ENCODE measurements around the gene MRPL27.

DNA sequence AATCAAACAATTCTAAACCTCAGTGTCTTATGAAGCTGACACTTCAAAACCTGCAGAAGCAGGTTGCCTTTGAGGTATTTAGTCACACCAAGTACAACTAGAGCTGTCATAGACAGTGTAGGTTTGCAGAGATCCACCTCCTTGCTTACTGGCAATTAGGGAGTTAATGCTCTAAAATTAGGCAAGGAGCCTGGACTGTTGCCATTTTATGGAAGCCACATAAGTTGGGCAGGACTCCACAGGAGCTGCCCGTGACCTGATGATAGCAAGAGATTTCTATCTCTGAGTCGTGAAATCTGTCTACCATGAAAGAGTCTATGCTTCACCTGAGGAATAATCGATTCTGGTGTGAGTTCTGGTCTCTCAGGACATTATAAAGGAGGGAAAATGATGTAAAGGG, 8.9 kb upstream of the MRPL27 start:
- TF ChIP-seq, protein P1, sequence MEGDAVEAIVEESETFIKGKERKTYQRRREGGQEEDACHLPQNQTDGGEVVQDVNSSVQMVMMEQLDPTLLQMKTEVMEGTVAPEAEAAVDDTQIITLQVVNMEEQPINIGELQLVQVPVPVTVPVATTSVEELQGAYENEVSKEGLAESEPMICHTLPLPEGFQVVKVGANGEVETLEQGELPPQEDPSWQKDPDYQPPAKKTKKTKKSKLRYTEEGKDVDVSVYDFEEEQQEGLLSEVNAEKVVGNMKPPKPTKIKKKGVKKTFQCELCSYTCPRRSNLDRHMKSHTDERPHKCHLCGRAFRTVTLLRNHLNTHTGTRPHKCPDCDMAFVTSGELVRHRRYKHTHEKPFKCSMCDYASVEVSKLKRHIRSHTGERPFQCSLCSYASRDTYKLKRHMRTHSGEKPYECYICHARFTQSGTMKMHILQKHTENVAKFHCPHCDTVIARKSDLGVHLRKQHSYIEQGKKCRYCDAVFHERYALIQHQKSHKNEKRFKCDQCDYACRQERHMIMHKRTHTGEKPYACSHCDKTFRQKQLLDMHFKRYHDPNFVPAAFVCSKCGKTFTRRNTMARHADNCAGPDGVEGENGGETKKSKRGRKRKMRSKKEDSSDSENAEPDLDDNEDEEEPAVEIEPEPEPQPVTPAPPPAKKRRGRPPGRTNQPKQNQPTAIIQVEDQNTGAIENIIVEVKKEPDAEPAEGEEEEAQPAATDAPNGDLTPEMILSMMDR (IDR thresholded peaks at IDR 0.05; ENCODE audit: low read depth, low read length), result no peak
- no peak for TF ChIP-seq EZH2phosphoT487 (IDR thresholded peaks at IDR 0.05; ENCODE audit: low read depth)
